Measurements from ENCODE around the gene E2F3.
A peak's percentile ranks its signal among the peaks of the same experiment; 100 is the strongest.

Gene E2F3

DNA sequence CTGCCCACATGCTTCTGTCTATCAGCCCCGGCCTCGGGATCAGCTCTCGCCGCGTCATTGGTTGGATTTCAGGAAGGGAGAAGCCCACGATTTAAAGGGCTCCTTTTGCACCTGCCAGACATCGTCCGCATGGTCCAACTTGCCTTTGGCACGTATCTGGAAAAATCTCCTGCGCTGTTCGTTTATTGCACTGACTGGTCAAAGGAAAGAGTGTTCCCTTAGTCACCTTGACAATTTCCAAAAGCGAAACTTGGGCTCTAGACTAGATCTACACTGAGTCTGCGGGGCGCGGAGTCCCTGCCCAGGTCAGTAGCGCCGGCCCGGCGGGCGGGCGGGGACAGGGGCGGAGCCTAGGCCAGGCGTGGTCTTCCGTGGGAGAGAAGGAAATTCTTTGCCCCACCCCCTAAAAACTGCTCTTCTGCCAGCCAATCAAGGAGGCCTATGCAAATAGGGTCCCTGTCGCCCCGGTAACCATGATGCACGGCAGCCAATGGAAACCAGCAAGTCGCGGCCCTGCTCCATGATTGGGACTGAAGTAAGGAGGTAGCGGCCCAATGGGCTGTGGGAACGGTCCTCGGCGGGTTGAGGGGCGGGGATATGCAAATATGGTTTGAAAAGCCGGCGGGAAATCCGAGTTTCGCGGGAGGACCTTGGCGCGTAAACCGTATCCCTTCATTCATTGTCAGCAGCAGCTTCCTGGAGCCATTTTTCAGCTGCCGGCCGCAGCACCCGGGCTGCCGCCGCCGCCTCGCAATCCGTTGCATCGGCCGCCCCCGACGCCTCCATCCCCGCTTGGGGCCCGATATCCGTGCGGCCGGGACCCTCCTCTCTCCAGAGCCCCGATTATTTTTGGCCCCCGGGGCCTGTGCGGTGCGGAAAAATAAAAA, at the start of gene E2F3 (continued):
- TF ChIP-seq, protein P1, sequence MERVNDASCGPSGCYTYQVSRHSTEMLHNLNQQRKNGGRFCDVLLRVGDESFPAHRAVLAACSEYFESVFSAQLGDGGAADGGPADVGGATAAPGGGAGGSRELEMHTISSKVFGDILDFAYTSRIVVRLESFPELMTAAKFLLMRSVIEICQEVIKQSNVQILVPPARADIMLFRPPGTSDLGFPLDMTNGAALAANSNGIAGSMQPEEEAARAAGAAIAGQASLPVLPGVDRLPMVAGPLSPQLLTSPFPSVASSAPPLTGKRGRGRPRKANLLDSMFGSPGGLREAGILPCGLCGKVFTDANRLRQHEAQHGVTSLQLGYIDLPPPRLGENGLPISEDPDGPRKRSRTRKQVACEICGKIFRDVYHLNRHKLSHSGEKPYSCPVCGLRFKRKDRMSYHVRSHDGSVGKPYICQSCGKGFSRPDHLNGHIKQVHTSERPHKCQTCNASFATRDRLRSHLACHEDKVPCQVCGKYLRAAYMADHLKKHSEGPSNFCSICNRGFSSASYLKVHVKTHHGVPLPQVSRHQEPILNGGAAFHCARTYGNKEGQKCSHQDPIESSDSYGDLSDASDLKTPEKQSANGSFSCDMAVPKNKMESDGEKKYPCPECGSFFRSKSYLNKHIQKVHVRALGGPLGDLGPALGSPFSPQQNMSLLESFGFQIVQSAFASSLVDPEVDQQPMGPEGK (tag by site-specific recombination; IDR thresholded peaks at IDR 0.05), result peak; percentile 78; the same call in 1 of the 2 replicates
- TF ChIP-seq, protein P2, sequence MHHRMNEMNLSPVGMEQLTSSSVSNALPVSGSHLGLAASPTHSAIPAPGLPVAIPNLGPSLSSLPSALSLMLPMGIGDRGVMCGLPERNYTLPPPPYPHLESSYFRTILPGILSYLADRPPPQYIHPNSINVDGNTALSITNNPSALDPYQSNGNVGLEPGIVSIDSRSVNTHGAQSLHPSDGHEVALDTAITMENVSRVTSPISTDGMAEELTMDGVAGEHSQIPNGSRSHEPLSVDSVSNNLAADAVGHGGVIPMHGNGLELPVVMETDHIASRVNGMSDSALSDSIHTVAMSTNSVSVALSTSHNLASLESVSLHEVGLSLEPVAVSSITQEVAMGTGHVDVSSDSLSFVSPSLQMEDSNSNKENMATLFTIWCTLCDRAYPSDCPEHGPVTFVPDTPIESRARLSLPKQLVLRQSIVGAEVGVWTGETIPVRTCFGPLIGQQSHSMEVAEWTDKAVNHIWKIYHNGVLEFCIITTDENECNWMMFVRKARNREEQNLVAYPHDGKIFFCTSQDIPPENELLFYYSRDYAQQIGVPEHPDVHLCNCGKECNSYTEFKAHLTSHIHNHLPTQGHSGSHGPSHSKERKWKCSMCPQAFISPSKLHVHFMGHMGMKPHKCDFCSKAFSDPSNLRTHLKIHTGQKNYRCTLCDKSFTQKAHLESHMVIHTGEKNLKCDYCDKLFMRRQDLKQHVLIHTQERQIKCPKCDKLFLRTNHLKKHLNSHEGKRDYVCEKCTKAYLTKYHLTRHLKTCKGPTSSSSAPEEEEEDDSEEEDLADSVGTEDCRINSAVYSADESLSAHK (tag by site-specific recombination; IDR thresholded peaks at IDR 0.05), result no peak
- no peak for TF ChIP-seq ZNF585B (tag by site-specific recombination; IDR thresholded peaks at IDR 0.05)
- TF ChIP-seq ZNF341 (tag by site-specific recombination; IDR thresholded peaks at IDR 0.05; ENCODE audit: low read depth), result peak; percentile 24
- no peak for TF ChIP-seq TCF7L2 (IDR thresholded peaks at IDR 0.05; ENCODE audit: borderline replicate concordance, low read depth, low read length)
- no peak for TF ChIP-seq ZNF560 (tag by site-specific recombination; IDR thresholded peaks at IDR 0.05; ENCODE audit: borderline replicate concordance)
- TF ChIP-seq, protein P3, sequence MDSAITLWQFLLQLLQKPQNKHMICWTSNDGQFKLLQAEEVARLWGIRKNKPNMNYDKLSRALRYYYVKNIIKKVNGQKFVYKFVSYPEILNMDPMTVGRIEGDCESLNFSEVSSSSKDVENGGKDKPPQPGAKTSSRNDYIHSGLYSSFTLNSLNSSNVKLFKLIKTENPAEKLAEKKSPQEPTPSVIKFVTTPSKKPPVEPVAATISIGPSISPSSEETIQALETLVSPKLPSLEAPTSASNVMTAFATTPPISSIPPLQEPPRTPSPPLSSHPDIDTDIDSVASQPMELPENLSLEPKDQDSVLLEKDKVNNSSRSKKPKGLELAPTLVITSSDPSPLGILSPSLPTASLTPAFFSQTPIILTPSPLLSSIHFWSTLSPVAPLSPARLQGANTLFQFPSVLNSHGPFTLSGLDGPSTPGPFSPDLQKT (IDR thresholded peaks at IDR 0.05; ENCODE audit: borderline replicate concordance, low read depth, low read length), result no peak
- TF ChIP-seq ZNF555 (tag by site-specific recombination; conservative IDR thresholded peaks at IDR 0.05), result no peak
- peak; percentile 77 for TF ChIP-seq ZBTB48 (tag by site-specific recombination; IDR thresholded peaks at IDR 0.05)
- peak; percentile 52; the same call in 1 of the 2 replicates for TF ChIP-seq ZNF561 (tag by site-specific recombination; IDR thresholded peaks at IDR 0.05; ENCODE audit: borderline replicate concordance)
- TF ChIP-seq ZNF548 (tag by site-specific recombination; IDR thresholded peaks at IDR 0.05), result no peak
- no peak for TF ChIP-seq ZNF521 (tag by site-specific recombination; IDR thresholded peaks at IDR 0.05)
- TF ChIP-seq SP7 (tag by site-specific recombination; IDR thresholded peaks at IDR 0.05), result peak; percentile 73
- TF ChIP-seq RBAK (tag by site-specific recombination; IDR thresholded peaks at IDR 0.05), result no peak
- no peak for TF ChIP-seq SALL2 (tag by site-specific recombination; IDR thresholded peaks at IDR 0.05; ENCODE audit: borderline replicate concordance)
- peak; percentile 54; the same call in 1 of the 2 replicates for TF ChIP-seq ZNF596 (tag by site-specific recombination; IDR thresholded peaks at IDR 0.05)
- TF ChIP-seq ZNF133 (tag by site-specific recombination; IDR thresholded peaks at IDR 0.05), result no peak
- TF ChIP-seq, protein P4, sequence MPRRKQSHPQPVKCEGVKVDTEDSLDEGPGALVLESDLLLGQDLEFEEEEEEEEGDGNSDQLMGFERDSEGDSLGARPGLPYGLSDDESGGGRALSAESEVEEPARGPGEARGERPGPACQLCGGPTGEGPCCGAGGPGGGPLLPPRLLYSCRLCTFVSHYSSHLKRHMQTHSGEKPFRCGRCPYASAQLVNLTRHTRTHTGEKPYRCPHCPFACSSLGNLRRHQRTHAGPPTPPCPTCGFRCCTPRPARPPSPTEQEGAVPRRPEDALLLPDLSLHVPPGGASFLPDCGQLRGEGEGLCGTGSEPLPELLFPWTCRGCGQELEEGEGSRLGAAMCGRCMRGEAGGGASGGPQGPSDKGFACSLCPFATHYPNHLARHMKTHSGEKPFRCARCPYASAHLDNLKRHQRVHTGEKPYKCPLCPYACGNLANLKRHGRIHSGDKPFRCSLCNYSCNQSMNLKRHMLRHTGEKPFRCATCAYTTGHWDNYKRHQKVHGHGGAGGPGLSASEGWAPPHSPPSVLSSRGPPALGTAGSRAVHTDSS (tag by site-specific recombination; IDR thresholded peaks at IDR 0.05), result no peak; the same call in 1 of the 2 replicates
- TF ChIP-seq ZNF121 (tag by site-specific recombination; IDR thresholded peaks at IDR 0.05), result no peak
- TF ChIP-seq, protein P5, sequence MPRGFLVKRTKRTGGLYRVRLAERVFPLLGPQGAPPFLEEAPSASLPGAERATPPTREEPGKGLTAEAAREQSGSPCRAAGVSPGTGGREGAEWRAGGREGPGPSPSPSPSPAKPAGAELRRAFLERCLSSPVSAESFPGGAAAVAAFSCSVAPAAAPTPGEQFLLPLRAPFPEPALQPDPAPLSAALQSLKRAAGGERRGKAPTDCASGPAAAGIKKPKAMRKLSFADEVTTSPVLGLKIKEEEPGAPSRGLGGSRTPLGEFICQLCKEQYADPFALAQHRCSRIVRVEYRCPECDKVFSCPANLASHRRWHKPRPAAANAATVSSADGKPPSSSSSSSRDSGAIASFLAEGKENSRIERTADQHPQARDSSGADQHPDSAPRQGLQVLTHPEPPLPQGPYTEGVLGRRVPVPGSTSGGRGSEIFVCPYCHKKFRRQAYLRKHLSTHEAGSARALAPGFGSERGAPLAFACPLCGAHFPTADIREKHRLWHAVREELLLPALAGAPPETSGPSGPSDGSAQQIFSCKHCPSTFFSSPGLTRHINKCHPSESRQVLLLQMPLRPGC (tag by site-specific recombination; IDR thresholded peaks at IDR 0.05), result no peak
- TF ChIP-seq ZNF174 (tag by site-specific recombination; IDR thresholded peaks at IDR 0.05), result no peak
- peak; percentile 94 for TF ChIP-seq SP2 (tag by site-specific recombination; IDR thresholded peaks at IDR 0.05)
- TF ChIP-seq, protein P6, sequence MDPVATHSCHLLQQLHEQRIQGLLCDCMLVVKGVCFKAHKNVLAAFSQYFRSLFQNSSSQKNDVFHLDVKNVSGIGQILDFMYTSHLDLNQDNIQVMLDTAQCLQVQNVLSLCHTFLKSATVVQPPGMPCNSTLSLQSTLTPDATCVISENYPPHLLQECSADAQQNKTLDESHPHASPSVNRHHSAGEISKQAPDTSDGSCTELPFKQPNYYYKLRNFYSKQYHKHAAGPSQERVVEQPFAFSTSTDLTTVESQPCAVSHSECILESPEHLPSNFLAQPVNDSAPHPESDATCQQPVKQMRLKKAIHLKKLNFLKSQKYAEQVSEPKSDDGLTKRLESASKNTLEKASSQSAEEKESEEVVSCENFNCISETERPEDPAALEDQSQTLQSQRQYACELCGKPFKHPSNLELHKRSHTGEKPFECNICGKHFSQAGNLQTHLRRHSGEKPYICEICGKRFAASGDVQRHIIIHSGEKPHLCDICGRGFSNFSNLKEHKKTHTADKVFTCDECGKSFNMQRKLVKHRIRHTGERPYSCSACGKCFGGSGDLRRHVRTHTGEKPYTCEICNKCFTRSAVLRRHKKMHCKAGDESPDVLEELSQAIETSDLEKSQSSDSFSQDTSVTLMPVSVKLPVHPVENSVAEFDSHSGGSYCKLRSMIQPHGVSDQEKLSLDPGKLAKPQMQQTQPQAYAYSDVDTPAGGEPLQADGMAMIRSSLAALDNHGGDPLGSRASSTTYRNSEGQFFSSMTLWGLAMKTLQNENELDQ (tag by site-specific recombination; IDR thresholded peaks at IDR 0.05; ENCODE audit: low read depth), result no peak
- TF ChIP-seq, protein P7, sequence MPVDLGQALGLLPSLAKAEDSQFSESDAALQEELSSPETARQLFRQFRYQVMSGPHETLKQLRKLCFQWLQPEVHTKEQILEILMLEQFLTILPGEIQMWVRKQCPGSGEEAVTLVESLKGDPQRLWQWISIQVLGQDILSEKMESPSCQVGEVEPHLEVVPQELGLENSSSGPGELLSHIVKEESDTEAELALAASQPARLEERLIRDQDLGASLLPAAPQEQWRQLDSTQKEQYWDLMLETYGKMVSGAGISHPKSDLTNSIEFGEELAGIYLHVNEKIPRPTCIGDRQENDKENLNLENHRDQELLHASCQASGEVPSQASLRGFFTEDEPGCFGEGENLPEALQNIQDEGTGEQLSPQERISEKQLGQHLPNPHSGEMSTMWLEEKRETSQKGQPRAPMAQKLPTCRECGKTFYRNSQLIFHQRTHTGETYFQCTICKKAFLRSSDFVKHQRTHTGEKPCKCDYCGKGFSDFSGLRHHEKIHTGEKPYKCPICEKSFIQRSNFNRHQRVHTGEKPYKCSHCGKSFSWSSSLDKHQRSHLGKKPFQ (tag by site-specific recombination; IDR thresholded peaks at IDR 0.05), result no peak
